Measurements from ENCODE around the gene SCAMP1. TPM values are rescaled to one million over a fixed set of nuclear protein-coding genes. Genes with fewer than 3 reads are reported as not detected.
A peak's percentile ranks its signal among the peaks of the same experiment; 100 is the strongest.

The SCAMP1 gene
- total RNA-seq, 1 donor from 2014 or later, result 45.4 TPM

DNA sequence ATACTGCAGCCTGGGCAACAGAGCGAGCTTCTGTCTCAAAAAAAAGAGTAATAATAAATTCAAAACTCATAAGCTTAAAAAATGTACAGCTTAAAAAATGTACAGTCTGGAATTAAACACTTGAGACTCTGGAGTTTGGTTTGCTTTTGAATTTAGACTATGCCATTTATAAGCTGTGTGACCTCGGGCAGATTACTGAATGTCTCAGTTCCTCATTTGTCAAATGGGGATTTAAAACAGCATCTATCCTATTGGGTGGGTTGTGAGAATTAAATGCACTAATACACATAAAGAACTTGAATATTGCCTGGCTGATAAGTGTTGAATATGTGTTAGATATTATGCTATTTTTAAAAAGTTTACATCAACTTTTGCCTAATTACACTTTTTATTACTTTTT is 98.4 kb downstream of the SCAMP1 start:
- Mint-ChIP-seq H3K27ac (no peak overlapping the region), H3K9me3 (peaks cover 4% of the 10 kb centered on the region), H3K4me1 (no peaks in the 10 kb centered on the region), H3K4me3 (no peak overlapping the region), H3K27me3 (ENCODE audit: low read depth) (no peaks in the 10 kb centered on the region), H3K36me3 (peaks cover 34% of the 10 kb centered on the region)
- no peak for DNase-seq (ENCODE audit: low spot score in 2 of 2, unreplicated experiment in 2 of 2)
- TF ChIP-seq, protein P1, sequence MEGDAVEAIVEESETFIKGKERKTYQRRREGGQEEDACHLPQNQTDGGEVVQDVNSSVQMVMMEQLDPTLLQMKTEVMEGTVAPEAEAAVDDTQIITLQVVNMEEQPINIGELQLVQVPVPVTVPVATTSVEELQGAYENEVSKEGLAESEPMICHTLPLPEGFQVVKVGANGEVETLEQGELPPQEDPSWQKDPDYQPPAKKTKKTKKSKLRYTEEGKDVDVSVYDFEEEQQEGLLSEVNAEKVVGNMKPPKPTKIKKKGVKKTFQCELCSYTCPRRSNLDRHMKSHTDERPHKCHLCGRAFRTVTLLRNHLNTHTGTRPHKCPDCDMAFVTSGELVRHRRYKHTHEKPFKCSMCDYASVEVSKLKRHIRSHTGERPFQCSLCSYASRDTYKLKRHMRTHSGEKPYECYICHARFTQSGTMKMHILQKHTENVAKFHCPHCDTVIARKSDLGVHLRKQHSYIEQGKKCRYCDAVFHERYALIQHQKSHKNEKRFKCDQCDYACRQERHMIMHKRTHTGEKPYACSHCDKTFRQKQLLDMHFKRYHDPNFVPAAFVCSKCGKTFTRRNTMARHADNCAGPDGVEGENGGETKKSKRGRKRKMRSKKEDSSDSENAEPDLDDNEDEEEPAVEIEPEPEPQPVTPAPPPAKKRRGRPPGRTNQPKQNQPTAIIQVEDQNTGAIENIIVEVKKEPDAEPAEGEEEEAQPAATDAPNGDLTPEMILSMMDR (IDR thresholded peaks at IDR 0.05; ENCODE audit: unreplicated experiment), result no peak

DNA sequence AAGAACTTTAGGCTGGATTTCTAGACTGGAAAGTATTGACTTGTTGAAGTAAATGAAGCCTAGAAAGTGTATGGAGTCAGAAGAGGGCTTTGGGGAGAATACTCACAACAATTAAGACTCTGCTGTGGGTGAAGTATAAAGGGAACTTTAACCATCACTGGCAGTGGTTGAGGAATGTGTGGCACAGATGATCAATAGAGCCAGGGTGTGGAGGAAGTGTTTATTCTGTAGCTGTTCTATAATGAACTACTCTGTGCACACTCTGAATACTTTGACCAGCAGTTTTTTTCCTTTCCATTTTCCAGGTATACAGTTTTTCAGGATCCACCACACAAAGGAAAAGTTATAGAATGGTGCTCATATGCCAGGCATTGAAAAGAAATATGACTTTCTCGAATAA is 106.7 kb downstream of the SCAMP1 start:
- TF ChIP-seq, protein P1 (IDR thresholded peaks at IDR 0.05; ENCODE audit: unreplicated experiment), result no peak
- no peak overlapping the region for H3K27ac Mint-ChIP-seq
- peaks cover 5% of the 10 kb centered on the region for H3K4me1 Mint-ChIP-seq
- no peaks in the 10 kb centered on the region for H3K27me3 Mint-ChIP-seq (ENCODE audit: low read depth)
- no peaks in the 10 kb centered on the region for H3K9me3 Mint-ChIP-seq
- no peak overlapping the region for H3K4me3 Mint-ChIP-seq
- no peak for DNase-seq (ENCODE audit: low spot score in 2 of 2, unreplicated experiment in 2 of 2)
- H3K36me3 Mint-ChIP-seq, result peaks cover 11% of the 10 kb centered on the region

DNA sequence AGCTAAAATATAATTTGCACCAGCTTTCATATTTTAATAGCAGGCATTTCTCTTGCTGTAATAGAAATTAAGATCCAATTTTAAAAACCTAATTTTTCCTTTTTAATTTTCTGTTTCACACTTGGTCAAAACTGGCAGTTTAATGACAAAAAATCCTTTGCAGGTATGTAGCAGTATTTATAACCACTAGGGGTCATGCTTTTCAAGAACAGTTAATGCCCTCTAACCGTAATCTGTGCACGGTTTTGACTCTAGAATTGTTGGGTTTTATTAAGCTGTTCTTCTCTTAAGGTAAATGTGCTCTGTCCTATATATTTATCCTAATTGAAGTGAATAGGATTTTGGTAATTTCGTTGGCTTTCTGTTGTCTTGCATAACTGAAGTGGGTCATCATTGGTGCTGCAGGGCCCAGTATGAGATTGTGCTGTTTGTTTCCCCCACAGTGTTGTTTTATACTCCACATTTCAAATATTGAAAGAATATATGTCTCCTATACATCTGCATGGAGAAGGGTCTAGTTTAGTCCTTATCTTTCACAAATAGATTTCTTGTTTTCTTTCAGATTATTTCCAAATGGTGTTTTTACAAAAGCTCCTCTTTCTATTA is 107.4 kb downstream of the SCAMP1 start:
- TF ChIP-seq, protein P1 (IDR thresholded peaks at IDR 0.05; ENCODE audit: unreplicated experiment), result peak; percentile 86
- no peak for DNase-seq (ENCODE audit: low spot score in 2 of 2, unreplicated experiment in 2 of 2)
- H3K27ac Mint-ChIP-seq, result no peak overlapping the region
- H3K4me3 Mint-ChIP-seq, result no peak overlapping the region
- H3K4me1 Mint-ChIP-seq, result peaks cover 8% of the 10 kb centered on the region
- H3K27me3 Mint-ChIP-seq (ENCODE audit: low read depth), result no peaks in the 10 kb centered on the region
- H3K9me3 Mint-ChIP-seq, result no peaks in the 10 kb centered on the region
- H3K36me3 Mint-ChIP-seq, result peaks cover 11% of the 10 kb centered on the region

DNA sequence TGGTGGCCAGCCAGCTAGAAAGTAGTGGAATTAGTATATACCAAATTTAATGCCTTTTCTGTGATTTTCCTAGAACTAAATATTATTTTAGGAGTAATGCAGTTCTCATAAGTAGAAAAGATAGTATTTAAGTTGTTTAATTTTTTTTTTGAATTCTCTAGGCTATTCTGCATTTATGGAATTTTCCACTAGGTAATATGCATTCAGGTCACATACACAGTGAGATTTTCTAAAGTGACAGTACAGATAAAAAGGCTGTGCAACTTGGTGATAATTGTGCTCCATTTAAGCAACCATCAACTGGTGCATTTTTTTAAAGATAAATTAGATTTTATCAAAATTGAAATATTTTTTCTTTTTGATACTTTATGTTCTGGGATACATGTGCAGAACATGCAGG is 111.5 kb downstream of the SCAMP1 start:
- Mint-ChIP-seq H3K27me3 (ENCODE audit: low read depth) (no peaks in the 10 kb centered on the region), H3K9me3 (no peaks in the 10 kb centered on the region), H3K27ac (no peak overlapping the region), H3K36me3 (no peaks in the 10 kb centered on the region), H3K4me3 (no peak overlapping the region), H3K4me1 (peaks cover 12% of the 10 kb centered on the region)
- DNase-seq (ENCODE audit: low spot score in 2 of 2, unreplicated experiment in 2 of 2), result no peak
- TF ChIP-seq, protein P1 (IDR thresholded peaks at IDR 0.05; ENCODE audit: unreplicated experiment), result no peak

DNA sequence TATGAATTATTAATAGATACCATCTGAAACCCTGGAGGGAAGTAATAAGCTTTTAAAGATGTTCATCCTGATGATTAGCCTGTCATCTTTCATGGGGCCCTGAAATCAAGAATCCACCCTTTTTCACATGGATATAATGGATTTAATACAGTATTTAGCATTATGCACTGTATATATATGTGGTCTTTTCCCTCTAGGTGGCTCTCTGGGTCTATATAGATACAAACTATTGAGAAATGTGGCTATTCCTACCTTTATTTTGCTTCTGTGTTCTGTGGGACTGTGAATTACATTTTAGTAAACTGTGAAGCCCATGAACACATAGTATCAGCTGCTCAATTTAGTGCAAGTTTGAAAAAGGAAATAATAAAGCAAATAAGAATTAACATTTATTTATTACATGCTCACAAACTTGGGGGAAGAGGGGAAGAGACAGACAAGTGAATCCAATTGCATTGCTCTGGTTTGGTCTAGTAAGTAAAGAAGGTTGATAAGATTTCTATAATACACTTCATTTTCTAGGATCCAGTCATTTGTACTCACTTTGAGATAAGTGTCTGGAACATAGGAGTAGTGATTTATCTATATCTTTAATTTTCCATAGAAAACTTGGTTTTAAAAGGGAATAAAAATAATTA is 112.2 kb downstream of the SCAMP1 start:
- no peaks in the 10 kb centered on the region for H3K9me3 Mint-ChIP-seq
- no peak overlapping the region for H3K27ac Mint-ChIP-seq
- H3K27me3 Mint-ChIP-seq (ENCODE audit: low read depth), result no peaks in the 10 kb centered on the region
- H3K36me3 Mint-ChIP-seq, result no peaks in the 10 kb centered on the region
- TF ChIP-seq, protein P1 (IDR thresholded peaks at IDR 0.05; ENCODE audit: unreplicated experiment), result no peak
- H3K4me1 Mint-ChIP-seq, result peaks cover 12% of the 10 kb centered on the region
- no peak overlapping the region for H3K4me3 Mint-ChIP-seq
- no peak for DNase-seq (ENCODE audit: low spot score in 2 of 2, unreplicated experiment in 2 of 2)
